Neural cell (in vitro differentiated cells): ENCODE data around the gene TENM3. TPM values are rescaled to one million over a fixed set of nuclear protein-coding genes. Genes with fewer than 3 reads are reported as not detected.

Source experiments
- H2AFZ ChIP-seq: fragments of 200-600, 300-800 bp; sonication (generic), shearing (Covaris generic); 2 replicates; pipeline ENCODE4 v1.6.0; 2014; ENCODE audit warnings: low read depth, mild to moderate bottlenecking, antibody characterized with exemption, low read length, moderate library complexity
- H3F3A ChIP-seq: fragments of 200-600 bp; shearing (Covaris generic); 2 replicates; pipeline ENCODE4 v1.6.1; 2016; ENCODE audit warnings: mild to moderate bottlenecking, moderate library complexity, mixed read lengths, antibody characterized with exemption, low read length; ENCODE audit not compliant: insufficient read depth, poor library complexity, severe bottlenecking
- H3K27ac ChIP-seq: fragments of 200-600, 300-800 bp; sonication (generic), shearing (Covaris generic); 2 replicates; pipeline ENCODE4 v1.5.1; 2014; ENCODE audit warnings: mild to moderate bottlenecking, low read length, moderate library complexity
- H3K27me3 ChIP-seq: fragments of 300-800, 200-600 bp; sonication (generic), shearing (Covaris generic); 2 replicates; pipeline ENCODE4 v1.6.0; 2014; ENCODE audit warnings: mild to moderate bottlenecking, low read depth, low read length, moderate library complexity; ENCODE audit not compliant: insufficient read depth
- H3K36me3 ChIP-seq: fragments of 300-800, 200-600 bp; sonication (generic), shearing (Covaris generic); 2 replicates; pipeline ENCODE4 v1.5.1; 2014; ENCODE audit warnings: mild to moderate bottlenecking, antibody characterized with exemption, low read length, moderate library complexity; ENCODE audit not compliant: insufficient read depth
- H3K4me2 ChIP-seq: fragments of 300-800, 200-600 bp; sonication (generic), shearing (Covaris generic); 2 replicates; pipeline ENCODE4 v1.6.0; 2014; ENCODE audit warnings: mild to moderate bottlenecking, low read length
- H3K4me3 ChIP-seq: fragments of 300-800, 200-600 bp; sonication (generic), shearing (Covaris generic); 2 replicates; pipeline ENCODE4 v1.5.1; 2014; ENCODE audit warnings: mild to moderate bottlenecking, low read length, moderate library complexity
- H3K79me2 ChIP-seq: fragments of 200-600 bp; shearing (Covaris generic); replicated peaks from 2 replicates; pipeline ENCODE4 v1.6.0; 2014; ENCODE audit warnings: mild to moderate bottlenecking, low read length, moderate library complexity; ENCODE audit not compliant: insufficient read depth
- H3K9ac ChIP-seq: fragments of 300-800, 200-600 bp; sonication (generic), shearing (Covaris generic); 2 replicates; pipeline ENCODE4 v1.6.1; 2016; ENCODE audit warnings: mild to moderate bottlenecking, low read length, mixed read lengths
- H3K9me2 ChIP-seq: fragments of 200-600 bp; shearing (Covaris generic); 2 replicates; pipeline ENCODE4 v1.6.1; 2016; ENCODE audit warnings: mild to moderate bottlenecking, low read length, mixed read lengths; ENCODE audit not compliant: insufficient read depth
- H3K9me3 ChIP-seq: fragments of 200-600, 300-800 bp; sonication (generic), shearing (Covaris generic); 2 replicates; pipeline ENCODE4 v1.6.1; 2016; ENCODE audit warnings: mild to moderate bottlenecking, mixed run types, low read length, moderate library complexity, mixed read lengths
- H4K20me1 ChIP-seq: fragments of 200-600 bp; shearing (Covaris generic); 2 replicates; pipeline ENCODE4 v1.6.1; 2016; ENCODE audit warnings: mild to moderate bottlenecking, mixed run types; ENCODE audit not compliant: insufficient read depth
- CTCF ChIP-seq: fragments of 450-650 bp; IDR thresholded peaks from 2 replicates; pipeline ENCODE4 v1.5.1; 2014; ENCODE audit warnings: antibody characterized with exemption, mild to moderate bottlenecking, moderate library complexity; ENCODE audit not compliant: poor library complexity, severe bottlenecking
- EP300 ChIP-seq: fragments of 450-650 bp; conservative IDR thresholded peaks from 2 replicates; pipeline ENCODE4 v1.6.1; 2014; ENCODE audit warnings: antibody characterized with exemption, mild to moderate bottlenecking, moderate library complexity; ENCODE audit not compliant: poor library complexity, severe bottlenecking
- EZH2 ChIP-seq: fragments of 200-600, 300-800 bp; shearing (Covaris generic), sonication (generic); IDR thresholded peaks from 2 replicates; pipeline ENCODE4 v1.6.1; 2014; ENCODE audit warnings: antibody characterized with exemption, low read length, borderline replicate concordance, mild to moderate bottlenecking; ENCODE audit not compliant: insufficient read depth, poor library complexity, severe bottlenecking
- MXI1 ChIP-seq: fragments of 450-650 bp; conservative IDR thresholded peaks from 2 replicates; pipeline ENCODE4 v1.6.1; 2014; ENCODE audit warnings: antibody characterized with exemption, mild to moderate bottlenecking; ENCODE audit not compliant: poor library complexity, severe bottlenecking
- POLR2AphosphoS5 ChIP-seq: IDR thresholded peaks from 2 replicates; pipeline ENCODE4 v1.6.1; 2012
- RAD21 ChIP-seq: fragments of 450-650 bp; conservative IDR thresholded peaks from 2 replicates; pipeline ENCODE4 v1.6.1; 2014; ENCODE audit warnings: antibody characterized with exemption, mild to moderate bottlenecking, moderate library complexity
- REST ChIP-seq: IDR thresholded peaks from 2 replicates; pipeline ENCODE4 v1.6.1; 2012; ENCODE audit warnings: borderline replicate concordance
- SMC3 ChIP-seq: fragments of 450-650 bp; conservative IDR thresholded peaks from 2 replicates; pipeline ENCODE4 v1.6.1; 2014; ENCODE audit warnings: antibody characterized with exemption, mild to moderate bottlenecking, moderate library complexity; ENCODE audit not compliant: poor library complexity
- TAF1 ChIP-seq: IDR thresholded peaks from 2 replicates; pipeline ENCODE4 v1.6.1; 2012; ENCODE audit warnings: low read depth
- polyA plus RNA-seq: library from polyadenylated mRNA; depleted of rRNA; stranded (reverse); fragments of >200 nt; gene quantifications from 2 replicates; pipeline ENCODE4 v1.2.3, GENCODE V29; 2014

TENM3 gene
- polyA plus RNA-seq, 1 donor from 2014 or later, result 7.3 TPM

- Histone ChIP-seq H3K27me3 (no peaks in the 10 kb centered on the region), H3K4me3 (no peak overlapping the region), H3K27ac (no peak overlapping the region), H3K9me2 (no peaks in the 10 kb centered on the region), H3K79me2 (no peaks in the 10 kb centered on the region), H3K9me3 (no peaks in the 10 kb centered on the region), H3K4me2 (no peak overlapping the region), H3K36me3 (no peaks in the 10 kb centered on the region), H3K9ac (no peak overlapping the region), H2AFZ (no peak overlapping the region), H3F3A (no peaks in the 10 kb centered on the region), H4K20me1 (no peaks in the 10 kb centered on the region)
- TF ChIP-seq REST (no peak), SMC3 (no peak), EP300 (no peak), CTCF (no peak), TAF1 (no peak), POLR2AphosphoS5 (no peak), RAD21 (no peak), EZH2 (no peak), MXI1 (no peak)
Observed at GRCh38 chr4:182809417-182810102, 566.4 kb downstream of the TENM3 start.

- H3K27me3 ChIP-seq, result no peaks in the 10 kb centered on the region
- H3F3A ChIP-seq, result no peaks in the 10 kb centered on the region
- TF ChIP-seq MXI1 (no peak), EZH2 (no peak), REST (no peak), CTCF (no peak), EP300 (no peak)
- H3K36me3 ChIP-seq, result no peaks in the 10 kb centered on the region
- no peaks in the 10 kb centered on the region for H3K79me2 ChIP-seq
- H4K20me1 ChIP-seq, result no peaks in the 10 kb centered on the region
- H3K4me3 ChIP-seq, result no peak overlapping the region
- no peak overlapping the region for H3K27ac ChIP-seq
- no peaks in the 10 kb centered on the region for H3K9me2 ChIP-seq
- H3K9ac ChIP-seq, result no peak overlapping the region
- H2AFZ ChIP-seq, result no peak overlapping the region
- no peak overlapping the region for H3K4me2 ChIP-seq
- no peaks in the 10 kb centered on the region for H3K9me3 ChIP-seq
Observed at GRCh38 chr4:182810103-182810615, 567.0 kb downstream of the TENM3 start.
